K562 (cell line): Measurements from ENCODE around the gene HSPB7. TPM values are rescaled to one million over a fixed set of nuclear protein-coding genes. Genes with fewer than 3 reads are reported as not detected.

Source experiments
- ATAC-seq: fragments of 200-7000 bp; cut with Tn5 transposase; 3 replicates; pipeline ENCODE4 v1.9.1; 2020; ENCODE audit warnings: moderate library complexity
- BruUV-seq: library from RNA; stranded (reverse); fragments of 400-500 nt; replicated peaks from 2 replicates; lab custom pipeline; 2021; lab: Mats Ljungman, UMichigan
- CTCF ChIA-PET: fragments of 300-600 bp; formaldehyde crosslinking; extraction: SDS; loops from one replicate; lab custom pipeline; 2021; ENCODE audit warnings: low intra/inter-chr PET ratio; lab: Yijun Ruan, JAX
- POLR2A ChIA-PET: fragments of 300-600, 350-650 bp; sonication (Branson Sonifier 250); formaldehyde crosslinking; extraction: SDS; loops from one replicate; lab custom pipeline; 2021; ENCODE audit warnings: antibody characterized with exemption, inconsistent platforms; lab: Yijun Ruan, JAX
- DNase-seq, 4 experiments: peaks; one replicate each; pipeline versions ENCODE4 v3.0.0 to v3.0.0-alpha.2; 2011 to 2018; ENCODE audit warnings: low spot score in 3 of 4, mixed read lengths in 3 of 4; ENCODE audit errors: extremely low read depth in 1 of 4
- FAIRE-seq: peaks from 2 replicates; lab custom pipeline; 2011; peaks lifted over from hg19 to GRCh38; lab: Jason Lieb, UNC
- H2AFZ ChIP-seq: 2 replicates; pipeline ENCODE4 v1.6.0; 2011; ENCODE audit warnings: low read depth, low read length, control low read depth, inconsistent platforms
- H3K27ac ChIP-seq: fragments of 200-600 bp; 3 replicates; pipeline ENCODE4 v1.8.0; 2011; ENCODE audit warnings: low read depth, mild to moderate bottlenecking, control low read depth, inconsistent platforms, low read length, moderate library complexity, mixed read lengths; ENCODE audit errors: extremely low read depth
- H3K27me3 ChIP-seq, 2 experiments: fragments of 300-600 bp in 1 of 2; 2 replicates in 1 of 2; 3 replicates in 1 of 2; pipeline versions ENCODE4 v1.6.0 to v1.8.0; 2011; ENCODE audit warnings: inconsistent platforms in 2 of 2, low read length in 2 of 2, mild to moderate bottlenecking in 1 of 2, mixed read lengths in 1 of 2, moderate library complexity in 1 of 2; ENCODE audit not compliant: control insufficient read depth in 2 of 2, insufficient read depth in 2 of 2
- H3K36me3 ChIP-seq: fragments of 300-600 bp; 3 replicates; pipeline ENCODE4 v1.8.0; 2011; ENCODE audit warnings: mild to moderate bottlenecking, low read length, inconsistent platforms; ENCODE audit not compliant: control insufficient read depth, insufficient read depth
- H3K4me1 ChIP-seq, 2 experiments: fragments of 200-600 bp in 1 of 2; replicated peaks in 1 of 2; 2 replicates in 1 of 2; 3 replicates in 1 of 2; pipeline versions ENCODE4 v1.5.1 to v1.8.0; 2011; ENCODE audit warnings: inconsistent platforms in 2 of 2, low read length in 2 of 2, mild to moderate bottlenecking in 1 of 2, mixed read lengths in 1 of 2, moderate library complexity in 1 of 2; ENCODE audit not compliant: control insufficient read depth in 2 of 2, insufficient read depth in 2 of 2
- H3K4me2 ChIP-seq: 2 replicates; pipeline ENCODE4 v1.6.1; 2011; ENCODE audit warnings: low read length, control low read depth, inconsistent platforms, mixed read lengths; ENCODE audit not compliant: insufficient read depth
- H3K4me3 ChIP-seq: fragments of 200-600 bp; sonication (generic), shearing (Covaris generic); 2 replicates; pipeline ENCODE4 v1.5.1; 2016; ENCODE audit warnings: control low read depth, inconsistent platforms
- H3K79me2 ChIP-seq: fragments of 200-600 bp; 3 replicates; pipeline ENCODE4 v1.8.0; 2011; ENCODE audit warnings: low read length, inconsistent platforms; ENCODE audit not compliant: control insufficient read depth, insufficient read depth
- H3K9ac ChIP-seq, 2 experiments: 2 replicates each; pipeline versions ENCODE4 v1.6.0 to v1.6.1; 2011; ENCODE audit warnings: low read depth in 2 of 2, low read length in 2 of 2, control low read depth in 1 of 2, inconsistent platforms in 1 of 2, mild to moderate bottlenecking in 1 of 2, mixed read lengths in 1 of 2; ENCODE audit not compliant: insufficient read depth in 1 of 2
- H3K9me1 ChIP-seq: one replicate; pipeline ENCODE4 v1.6.0; 2011; ENCODE audit warnings: inconsistent platforms, mild to moderate bottlenecking, low read length, moderate library complexity; ENCODE audit not compliant: control insufficient read depth, insufficient read depth
- H3K9me3 ChIP-seq: replicated peaks from 2 replicates; pipeline ENCODE4 v1.5.1; 2011; ENCODE audit warnings: low read depth, low read length, inconsistent platforms; ENCODE audit not compliant: control insufficient read depth, insufficient read depth
- H4K20me1 ChIP-seq: replicated peaks from 2 replicates; pipeline ENCODE4 v1.6.1; 2011; ENCODE audit warnings: low read length, inconsistent platforms, mixed read lengths; ENCODE audit not compliant: control insufficient read depth, insufficient read depth
- FOXJ2 ChIP-seq: fragments of 200-800 bp; sonication (Bioruptor generic); IDR thresholded peaks from 2 replicates; pipeline ENCODE4 v1.6.1; 2016; ENCODE audit warnings: missing genetic modification characterization, missing compliant biosample characterization
- HNRNPL ChIP-seq: fragments of 200-400 bp; formaldehyde crosslinking; IDR thresholded peaks from 2 replicates; pipeline ENCODE4 v1.6.1; 2017; ENCODE audit warnings: low read depth, mild to moderate bottlenecking, low read length
- OTX1 ChIP-seq: fragments of 450-650 bp; formaldehyde crosslinking; IDR thresholded peaks from 2 replicates; pipeline ENCODE4 v1.4.0; 2022; ENCODE audit warnings: mild to moderate bottlenecking
- RBM25 ChIP-seq: fragments of 200-400 bp; formaldehyde crosslinking; IDR thresholded peaks from 2 replicates; pipeline ENCODE4 v1.6.1; 2018; ENCODE audit warnings: low read length, low read depth, moderate library complexity; ENCODE audit not compliant: severe bottlenecking
- RUNX1 ChIP-seq: sonication (generic); IDR thresholded peaks from 2 replicates; pipeline ENCODE4 v1.6.1; 2016; ENCODE audit warnings: antibody characterized with exemption, low read depth
- SRSF3 ChIP-seq: fragments of 200-400 bp; formaldehyde crosslinking; IDR thresholded peaks from 2 replicates; pipeline ENCODE4 v1.6.1; 2016; ENCODE audit warnings: mild to moderate bottlenecking, low read length, moderate library complexity; ENCODE audit not compliant: insufficient read depth
- ZNF274 ChIP-seq: IDR thresholded peaks from 2 replicates; pipeline ENCODE4 v1.6.1; 2011; ENCODE audit warnings: low read depth, mild to moderate bottlenecking, low read length, moderate library complexity, borderline replicate concordance
- WGBS: fragments of 100-300 bp; shearing (Covaris generic); methylation state at CpG from one replicate; pipeline ENCODE4 v1.1.6; 2016; ENCODE audit warnings: low coverage, mixed read lengths; ENCODE audit not compliant: insufficient coverage; ENCODE audit errors: missing lambda C conversion rate; 5-methylcytosine and 5-hydroxymethylcytosine counted together
- in situ Hi-C: fragments of 300-500 bp; cut with MboI; formaldehyde crosslinking; loops from 4 replicates; pipeline ENCODE4 v1.15.0; 2018; ENCODE audit warnings: inconsistent platforms, mixed read lengths
- intact Hi-C: fragments of 100-400 bp; cut with micrococcal nuclease; formaldehyde crosslinking; loops from 2 replicates; pipeline ENCODE4 v1.14.2; 2022
- polyA plus RNA-seq, 8 experiments: library from polyadenylated mRNA; depleted of rRNA in 4 of 8; stranded (reverse) in 5 of 8; unstranded in 3 of 8; fragments of >200 nt; fragmentation: Nextera tagmentation in 2 of 8; fragmentation: Illumina TruSeq in 1 of 8; extraction: Ambion mirVana in 2 of 8; extraction: Trizol in 1 of 8; gene quantifications; 2 replicates each; pipeline versions ENCODE4 v1.2.1 to v1.2.3, GENCODE V29; 2011 to 2014; ENCODE audit warnings: inconsistent platforms in 1 of 8, missing spikeins in 1 of 8
- total RNA-seq, 7 experiments: library from RNA; depleted of rRNA in 6 of 7; stranded (reverse); fragments of >200 nt in 6 of 7; fragmentation: Illumina TruSeq in 2 of 7; extraction: Trizol in 2 of 7; gene quantifications; 2 replicates each; pipeline versions ENCODE4 v1.2.1 to v1.2.3, GENCODE V29; 2011 to 2021; ENCODE audit warnings: low replicate concordance in 1 of 7
- TF ChIP-seq, protein P1 (sequence below): IDR thresholded peaks from 2 replicates; pipeline ENCODE4 v1.6.1; 2011; ENCODE audit not compliant: insufficient read length; ENCODE audit errors: extremely low read depth
- TF ChIP-seq, protein P2 (sequence below), 2 experiments: IDR thresholded peaks; 2 replicates each; pipeline ENCODE4 v1.6.1; 2012; ENCODE audit warnings: improper control_type of control experiment in 2 of 2, low read depth in 2 of 2, low read length in 2 of 2, borderline replicate concordance in 1 of 2

The HSPB7 gene
- total and polyA plus RNA-seq, 9 of the 15 experiments (the other 6 are each of a cell fraction or from before 2014, with no cell fraction given), result 0.05 to 0.19 (median 0.07) TPM; not detected in 6

DNA sequence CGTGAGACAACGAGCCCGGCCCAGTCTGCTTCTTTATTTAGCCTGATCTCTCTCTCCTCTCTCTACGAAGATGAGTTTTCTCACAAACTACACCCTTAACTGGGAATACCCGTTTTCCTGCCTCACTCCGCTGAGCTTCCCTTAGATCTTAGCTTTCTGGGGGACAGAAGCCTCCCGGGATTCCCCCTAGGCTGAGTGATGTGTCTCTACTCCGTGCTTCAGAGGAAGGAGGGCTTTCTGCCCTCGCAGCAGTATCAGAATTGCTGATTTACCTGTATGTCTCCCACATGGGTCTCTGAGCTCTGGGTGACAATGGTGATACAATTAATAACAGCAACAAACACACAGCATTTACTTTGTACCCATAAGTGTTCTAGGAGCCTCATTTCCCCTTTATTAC lies 43.0 kb downstream of the HSPB7 start:
- Histone ChIP-seq H3K36me3 (peaks cover 29% of the 10 kb centered on the region), H3K4me1 (peaks cover 11 to 14% of the 10 kb centered on the region in 2 experiments; a peak in 4 of 5 replicates), H3K9me1 (no peaks in the 10 kb centered on the region), H3K27me3 (no peaks in the 10 kb centered on the region), H3K9ac (peak overlapping the region; percentile 73 to 94), H3K9me3 (no peaks in the 10 kb centered on the region), H4K20me1 (no peaks in the 10 kb centered on the region), H3K79me2 (peaks cover 37% of the 10 kb centered on the region), H3K27ac (peak overlapping the region; percentile 78), H3K4me2 (peak overlapping the region; percentile 88), H3K4me3 (peak overlapping the region; percentile 82), H2AFZ (peak overlapping the region; percentile 58)
- in situ Hi-C loops (no loop called here), intact Hi-C loops (no loop called here)
- no peak for TF ChIP-seq OTX1
- TF ChIP-seq, protein P1, sequence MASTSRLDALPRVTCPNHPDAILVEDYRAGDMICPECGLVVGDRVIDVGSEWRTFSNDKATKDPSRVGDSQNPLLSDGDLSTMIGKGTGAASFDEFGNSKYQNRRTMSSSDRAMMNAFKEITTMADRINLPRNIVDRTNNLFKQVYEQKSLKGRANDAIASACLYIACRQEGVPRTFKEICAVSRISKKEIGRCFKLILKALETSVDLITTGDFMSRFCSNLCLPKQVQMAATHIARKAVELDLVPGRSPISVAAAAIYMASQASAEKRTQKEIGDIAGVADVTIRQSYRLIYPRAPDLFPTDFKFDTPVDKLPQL, result no peak
- no peak for TF ChIP-seq HNRNPL
- TF ChIP-seq RBM25, result no peak
- no peak for TF ChIP-seq ZNF274
- TF ChIP-seq FOXJ2 (tag), result no peak
- no peak for TF ChIP-seq SRSF3
- no peak for TF ChIP-seq RUNX1
- TF ChIP-seq, protein P2, sequence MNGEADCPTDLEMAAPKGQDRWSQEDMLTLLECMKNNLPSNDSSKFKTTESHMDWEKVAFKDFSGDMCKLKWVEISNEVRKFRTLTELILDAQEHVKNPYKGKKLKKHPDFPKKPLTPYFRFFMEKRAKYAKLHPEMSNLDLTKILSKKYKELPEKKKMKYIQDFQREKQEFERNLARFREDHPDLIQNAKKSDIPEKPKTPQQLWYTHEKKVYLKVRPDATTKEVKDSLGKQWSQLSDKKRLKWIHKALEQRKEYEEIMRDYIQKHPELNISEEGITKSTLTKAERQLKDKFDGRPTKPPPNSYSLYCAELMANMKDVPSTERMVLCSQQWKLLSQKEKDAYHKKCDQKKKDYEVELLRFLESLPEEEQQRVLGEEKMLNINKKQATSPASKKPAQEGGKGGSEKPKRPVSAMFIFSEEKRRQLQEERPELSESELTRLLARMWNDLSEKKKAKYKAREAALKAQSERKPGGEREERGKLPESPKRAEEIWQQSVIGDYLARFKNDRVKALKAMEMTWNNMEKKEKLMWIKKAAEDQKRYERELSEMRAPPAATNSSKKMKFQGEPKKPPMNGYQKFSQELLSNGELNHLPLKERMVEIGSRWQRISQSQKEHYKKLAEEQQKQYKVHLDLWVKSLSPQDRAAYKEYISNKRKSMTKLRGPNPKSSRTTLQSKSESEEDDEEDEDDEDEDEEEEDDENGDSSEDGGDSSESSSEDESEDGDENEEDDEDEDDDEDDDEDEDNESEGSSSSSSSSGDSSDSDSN (IDR thresholded peaks at IDR 0.05; ENCODE audit: borderline replicate concordance in 1 of 2, low read depth in 2 of 2, low read length in 2 of 2), result 0 out of 4 replicates have a peak, but pooled peaks of 1 of the 2 experiments have one; percentile 16
- ATAC-seq, result no peak
- FAIRE-seq, result no peak
- 23% methylated on average over 9 of the region's 9 CpGs for WGBS
- DNase-seq, result peak in 1 of 4 experiments; percentile 20
- ChIA-PET CTCF (no interaction called here), POLR2A (interaction anchor here (0.5 to 1.5 kb wide), 7 partner anchors 11 to 1809 kb away, joined by 3 to 5 read pairs (median 4); no protein-coding TSS in a partner anchor)
- BruUV-seq, result TSS peak; percentile 61
